Urinary bladder (tissue), 4 donors: ENCODE measurements around the gene DFFB. TPM values are rescaled to one million over a fixed set of nuclear protein-coding genes. Genes with fewer than 3 reads are reported as not detected.

Experiments
- DNase-seq: peaks from one replicate; pipeline ENCODE4 v3.0.0-alpha.2; 2015; ENCODE audit errors: extremely low spot score
- H3K27ac ChIP-seq: one replicate; pipeline ENCODE4 v1.5.1; 2013; ENCODE audit warnings: low read depth, mild to moderate bottlenecking, moderate library complexity
- H3K36me3 ChIP-seq: one replicate; pipeline ENCODE4 v1.6.1; 2013; ENCODE audit warnings: mild to moderate bottlenecking, moderate library complexity; ENCODE audit not compliant: insufficient read depth
- H3K4me1 ChIP-seq: one replicate; pipeline ENCODE4 v1.6.1; 2013; ENCODE audit warnings: mild to moderate bottlenecking, moderate library complexity; ENCODE audit not compliant: insufficient read depth
- H3K4me3 ChIP-seq: one replicate; pipeline ENCODE4 v1.5.1; 2013; ENCODE audit warnings: low read depth, low read length
- WGBS: extraction: QIAGEN DNeasy Blood & Tissue Kit; methylation state at CpG from one replicate; pipeline ENCODE4 v1.1.7; 2013; 5-methylcytosine and 5-hydroxymethylcytosine counted together
- polyA plus RNA-seq: library from polyadenylated mRNA; stranded (reverse); fragments of 200-250 nt; gene quantifications from one replicate; pipeline ENCODE4 v1.2.3, GENCODE V29; 2013
- total RNA-seq: library from RNA; depleted of rRNA; stranded (reverse); fragments of >200 nt; gene quantifications from one replicate; pipeline ENCODE4 v1.2.3, GENCODE V29; 2014
- donor health status: healthy with polysubstance abuse.
- donor health status: healthy.

Gene DFFB
- total and polyA plus RNA-seq, 2 donors = 6.7 to 8.5 TPM

- WGBS = 94% methylated on average over 9 of the region's 9 CpGs
- no peak for DNase-seq
- H3K4me3 ChIP-seq = no peak overlapping the region
- no peak overlapping the region for H3K27ac ChIP-seq
- H3K36me3 ChIP-seq = no peaks in the 10 kb centered on the region
- no peaks in the 10 kb centered on the region for H3K4me1 ChIP-seq
Measured at GRCh38 chr1:3842912-3843311, 14.4 kb upstream of the DFFB start.

- H3K36me3 ChIP-seq = no peaks in the 10 kb centered on the region
Measured at GRCh38 chr1:3846541-3846940, 10.7 kb upstream of the DFFB start.

GRCh38 chr1:3847081-3847480, 10.2 kb upstream of the DFFB start:
- DNase-seq = no peak
- 80% methylated on average over 6 of the region's 6 CpGs for WGBS
- H3K4me1 ChIP-seq = no peaks in the 10 kb centered on the region
- H3K27ac ChIP-seq = no peak overlapping the region
- no peaks in the 10 kb centered on the region for H3K36me3 ChIP-seq
- no peak overlapping the region for H3K4me3 ChIP-seq

More at GRCh38 chr1:3846541-3846940, 10.7 kb upstream of the DFFB start:
- no peaks in the 10 kb centered on the region for H3K4me1 ChIP-seq
- no peak for DNase-seq
- no peak overlapping the region for H3K4me3 ChIP-seq
- WGBS = 88% methylated on average over 3 of the region's 3 CpGs
- H3K27ac ChIP-seq = no peak overlapping the region

GRCh38 chr1:3850857-3851256, 6.4 kb upstream of the DFFB start:
- Histone ChIP-seq H3K36me3 (no peaks in the 10 kb centered on the region), H3K27ac (no peak overlapping the region), H3K4me3 (no peak overlapping the region), H3K4me1 (no peaks in the 10 kb centered on the region)
- WGBS = 86% methylated on average over 12 of the region's 12 CpGs
- DNase-seq = no peak

GRCh38 chr1:3851292-3851691, 6.0 kb upstream of the DFFB start:
- 93% methylated on average over 6 of the region's 6 CpGs for WGBS
- Histone ChIP-seq H3K27ac (no peak overlapping the region), H3K4me3 (no peak overlapping the region), H3K4me1 (no peaks in the 10 kb centered on the region), H3K36me3 (no peaks in the 10 kb centered on the region)
- DNase-seq = no peak

- Histone ChIP-seq H3K27ac (no peak overlapping the region), H3K4me1 (no peaks in the 10 kb centered on the region), H3K4me3 (no peak overlapping the region), H3K36me3 (no peaks in the 10 kb centered on the region)
- DNase-seq = no peak
- WGBS = 86% methylated on average over 12 of the region's 12 CpGs
Measured at GRCh38 chr1:3852091-3852490, 5.2 kb upstream of the DFFB start.

GRCh38 chr1:3852711-3853485, 4.4 kb upstream of the DFFB start:
- WGBS = 81% methylated on average over 15 of the region's 15 CpGs
- Histone ChIP-seq H3K4me3 (no peak overlapping the region), H3K4me1 (no peaks in the 10 kb centered on the region), H3K27ac (no peak overlapping the region), H3K36me3 (no peaks in the 10 kb centered on the region)
- no peak for DNase-seq

GRCh38 chr1:3857791-3858129, 484 bp downstream of the DFFB start:
- Histone ChIP-seq H3K36me3 (no peaks in the 10 kb centered on the region), H3K4me1 (peaks cover 1% of the 10 kb centered on the region), H3K27ac (no peak overlapping the region), H3K4me3 (peak overlapping the region; percentile 99)
- DNase-seq = no peak
- WGBS = 10% methylated on average over 21 of the region's 21 CpGs

GRCh38 chr1:3858231-3858981, 1.1 kb downstream of the DFFB start:
- H3K4me3 ChIP-seq = peak overlapping the region; percentile 99
- 65% methylated on average over 34 of the region's 34 CpGs for WGBS
- DNase-seq = no peak

GRCh38 chr1:3863231-3863935, 6.1 kb downstream of the DFFB start:
- WGBS = 81% methylated on average over 12 of the region's 12 CpGs
- Histone ChIP-seq H3K4me3 (no peak overlapping the region), H3K36me3 (no peaks in the 10 kb centered on the region), H3K27ac (no peak overlapping the region), H3K4me1 (peaks cover under 1% of the 10 kb centered on the region)
- no peak for DNase-seq

More at GRCh38 chr1:3858231-3858981, 1.1 kb downstream of the DFFB start:
- H3K4me1 ChIP-seq = peaks cover 1% of the 10 kb centered on the region
- no peak overlapping the region for H3K27ac ChIP-seq
- H3K36me3 ChIP-seq = no peaks in the 10 kb centered on the region

- Histone ChIP-seq H3K4me3 (no peak overlapping the region), H3K4me1 (no peaks in the 10 kb centered on the region), H3K27ac (no peak overlapping the region), H3K36me3 (no peaks in the 10 kb centered on the region)
- no peak for DNase-seq
- WGBS = 87% methylated on average over 6 of the region's 6 CpGs
Measured at GRCh38 chr1:3864884-3865283, 7.6 kb downstream of the DFFB start.

GRCh38 chr1:3865606-3866160, 8.4 kb downstream of the DFFB start:
- Histone ChIP-seq H3K36me3 (no peaks in the 10 kb centered on the region), H3K4me1 (no peaks in the 10 kb centered on the region), H3K4me3 (no peak overlapping the region), H3K27ac (no peak overlapping the region)
- 71% methylated on average over 18 of the region's 18 CpGs for WGBS
- DNase-seq = no peak

GRCh38 chr1:3868464-3869006, 11.3 kb downstream of the DFFB start:
- Histone ChIP-seq H3K4me1 (no peaks in the 10 kb centered on the region), H3K27ac (no peak overlapping the region), H3K36me3 (peaks cover 6% of the 10 kb centered on the region), H3K4me3 (no peak overlapping the region)
- 82% methylated on average over 13 of the region's 13 CpGs for WGBS
- DNase-seq = no peak
